Measurements from ENCODE around the gene PCDH9.

PCDH9 gene

GRCh38 chr13:67229481-67230403 is at the start of gene PCDH9:
PCDH9 (minus strand) TSS chr13:67230336; CDS start chr13:67228440, 1,896 bp downstream.
- peaks cover 6% of the 10 kb centered on the region for H3K4me1 Mint-ChIP-seq
- no peaks in the 10 kb centered on the region for H3K36me3 Mint-ChIP-seq
- ATAC-seq (ENCODE audit: low read depth) (no peak), DNase-seq (ENCODE audit: low spot score in 2 of 2) (no peak)
- no peaks in the 10 kb centered on the region for H3K9me3 Mint-ChIP-seq
- no peak within 1 kb of the TSS for H3K4me3 Mint-ChIP-seq
- H3K27me3 Mint-ChIP-seq = peaks cover 10% of the 10 kb centered on the region
- H3K27ac Mint-ChIP-seq = no peak within 1 kb of the TSS

- Mint-ChIP-seq H3K4me3 (no peak overlapping the region), H3K27me3 (peaks cover 1% of the 10 kb centered on the region), H3K27ac (no peak overlapping the region), H3K4me1 (no peaks in the 10 kb centered on the region), H3K9me3 (peaks cover 2% of the 10 kb centered on the region), H3K36me3 (no peaks in the 10 kb centered on the region)
- no peak for DNase-seq (ENCODE audit: low spot score in 2 of 2)
- ATAC-seq (ENCODE audit: low read depth) = no peak
Observed at GRCh38 chr13:67278235-67278634, 48.1 kb upstream of the PCDH9 start.

GRCh38 chr13:67277581-67277980 is 47.4 kb upstream of the PCDH9 start:
- Mint-ChIP-seq H3K27ac (no peak overlapping the region), H3K9me3 (peaks cover 2% of the 10 kb centered on the region), H3K36me3 (no peaks in the 10 kb centered on the region), H3K4me3 (no peak overlapping the region), H3K4me1 (no peaks in the 10 kb centered on the region), H3K27me3 (peaks cover 1% of the 10 kb centered on the region)
- ATAC-seq (ENCODE audit: low read depth) (no peak), DNase-seq (ENCODE audit: low spot score in 2 of 2) (no peak)

- Mint-ChIP-seq H3K36me3 (no peaks in the 10 kb centered on the region), H3K9me3 (peaks cover 2% of the 10 kb centered on the region), H3K27ac (no peak overlapping the region), H3K4me1 (no peaks in the 10 kb centered on the region), H3K27me3 (peaks cover 1% of the 10 kb centered on the region), H3K4me3 (no peak overlapping the region)
- ATAC-seq (ENCODE audit: low read depth) = no peak
- DNase-seq (ENCODE audit: low spot score in 2 of 2) = no peak
Observed at GRCh38 chr13:67275351-67275960, 45.3 kb upstream of the PCDH9 start.

GRCh38 chr13:67273001-67273400 is 42.9 kb upstream of the PCDH9 start:
- no peak for ATAC-seq (ENCODE audit: low read depth)
- Mint-ChIP-seq H3K27me3 (peaks cover 1% of the 10 kb centered on the region), H3K9me3 (peaks cover 6% of the 10 kb centered on the region), H3K4me3 (no peak overlapping the region), H3K36me3 (no peaks in the 10 kb centered on the region), H3K4me1 (no peaks in the 10 kb centered on the region), H3K27ac (no peak overlapping the region)
- no peak for DNase-seq (ENCODE audit: low spot score in 2 of 2)

GRCh38 chr13:67267136-67267535 is 37.0 kb upstream of the PCDH9 start:
- Mint-ChIP-seq H3K27me3 (no peaks in the 10 kb centered on the region), H3K27ac (no peak overlapping the region)

GRCh38 chr13:67259208-67259607 is 29.1 kb upstream of the PCDH9 start:
- H3K27me3 Mint-ChIP-seq = no peaks in the 10 kb centered on the region
- no peak overlapping the region for H3K27ac Mint-ChIP-seq
- DNase-seq (ENCODE audit: low spot score in 2 of 2) (no peak), ATAC-seq (ENCODE audit: low read depth) (no peak)
- no peaks in the 10 kb centered on the region for H3K4me1 Mint-ChIP-seq
- no peak overlapping the region for H3K4me3 Mint-ChIP-seq
- no peaks in the 10 kb centered on the region for H3K9me3 Mint-ChIP-seq
- H3K36me3 Mint-ChIP-seq = no peaks in the 10 kb centered on the region

More at GRCh38 chr13:67267136-67267535, 37.0 kb upstream of the PCDH9 start:
- Mint-ChIP-seq H3K4me1 (no peaks in the 10 kb centered on the region), H3K36me3 (no peaks in the 10 kb centered on the region), H3K4me3 (no peak overlapping the region), H3K9me3 (peaks cover 4% of the 10 kb centered on the region)
- DNase-seq (ENCODE audit: low spot score in 2 of 2) (no peak), ATAC-seq (ENCODE audit: low read depth) (no peak)

- no peaks in the 10 kb centered on the region for H3K27me3 Mint-ChIP-seq
- ATAC-seq (ENCODE audit: low read depth) = no peak
- H3K4me1 Mint-ChIP-seq = no peaks in the 10 kb centered on the region
- H3K9me3 Mint-ChIP-seq = no peaks in the 10 kb centered on the region
- DNase-seq (ENCODE audit: low spot score in 2 of 2) = no peak
- no peaks in the 10 kb centered on the region for H3K36me3 Mint-ChIP-seq
- H3K4me3 Mint-ChIP-seq = no peak overlapping the region
- H3K27ac Mint-ChIP-seq = no peak overlapping the region
Observed at GRCh38 chr13:67258482-67258881, 28.3 kb upstream of the PCDH9 start.

GRCh38 chr13:67238861-67239260 is 8.7 kb upstream of the PCDH9 start:
- ATAC-seq (ENCODE audit: low read depth) (no peak), DNase-seq (ENCODE audit: low spot score in 2 of 2) (no peak)
- Mint-ChIP-seq H3K27ac (no peak overlapping the region), H3K9me3 (no peaks in the 10 kb centered on the region), H3K4me1 (no peaks in the 10 kb centered on the region), H3K4me3 (no peak overlapping the region), H3K36me3 (no peaks in the 10 kb centered on the region), H3K27me3 (no peaks in the 10 kb centered on the region)

- H3K27ac Mint-ChIP-seq = no peak overlapping the region
- ATAC-seq (ENCODE audit: low read depth) (no peak), DNase-seq (ENCODE audit: low spot score in 2 of 2) (peak in 1 of 2 donors; percentile 15)
- no peak overlapping the region for H3K4me3 Mint-ChIP-seq
- H3K27me3 Mint-ChIP-seq = no peaks in the 10 kb centered on the region
- H3K4me1 Mint-ChIP-seq = no peaks in the 10 kb centered on the region
- H3K36me3 Mint-ChIP-seq = no peaks in the 10 kb centered on the region
- no peaks in the 10 kb centered on the region for H3K9me3 Mint-ChIP-seq
Observed at GRCh38 chr13:67238277-67238859, 8.2 kb upstream of the PCDH9 start.

GRCh38 chr13:67235265-67235664 is 5.1 kb upstream of the PCDH9 start:
- H3K36me3 Mint-ChIP-seq = no peaks in the 10 kb centered on the region
- ATAC-seq (ENCODE audit: low read depth) (no peak), DNase-seq (ENCODE audit: low spot score in 2 of 2) (no peak)
- no peaks in the 10 kb centered on the region for H3K9me3 Mint-ChIP-seq
- peaks cover 6% of the 10 kb centered on the region for H3K4me1 Mint-ChIP-seq
- H3K4me3 Mint-ChIP-seq = no peak overlapping the region
- H3K27me3 Mint-ChIP-seq = peaks cover 4% of the 10 kb centered on the region
- H3K27ac Mint-ChIP-seq = no peak overlapping the region

GRCh38 chr13:67232384-67232783 is 2.2 kb upstream of the PCDH9 start:
- peaks cover 6% of the 10 kb centered on the region for H3K4me1 Mint-ChIP-seq
- no peaks in the 10 kb centered on the region for H3K36me3 Mint-ChIP-seq
- no peak for ATAC-seq (ENCODE audit: low read depth)
- no peak overlapping the region for H3K27ac Mint-ChIP-seq
- H3K27me3 Mint-ChIP-seq = peaks cover 8% of the 10 kb centered on the region
- DNase-seq (ENCODE audit: low spot score in 2 of 2) = no peak
- H3K4me3 Mint-ChIP-seq = no peak overlapping the region
- no peaks in the 10 kb centered on the region for H3K9me3 Mint-ChIP-seq

- H3K4me1 Mint-ChIP-seq = peaks cover 6% of the 10 kb centered on the region
- ATAC-seq (ENCODE audit: low read depth) = no peak
- no peaks in the 10 kb centered on the region for H3K9me3 Mint-ChIP-seq
- H3K27me3 Mint-ChIP-seq = peaks cover 8% of the 10 kb centered on the region
- no peak overlapping the region for H3K27ac Mint-ChIP-seq
- H3K36me3 Mint-ChIP-seq = no peaks in the 10 kb centered on the region
- H3K4me3 Mint-ChIP-seq = no peak overlapping the region
- DNase-seq (ENCODE audit: low spot score in 2 of 2) = no peak
Observed at GRCh38 chr13:67231289-67232000, 1.3 kb upstream of the PCDH9 start.

Measured in memory B cell (primary cell).